Jurkat, Clone E6-1 (cell line): Measurements from ENCODE around the gene SMYD2.

Experiments used
- DNase-seq: peaks from one replicate; pipeline ENCODE4 v3.0.0-alpha.2; 2011; ENCODE audit warnings: low read depth, low spot score
- H3K4me3 ChIP-seq: 2 replicates; pipeline ENCODE4 v1.5.1; 2011; ENCODE audit warnings: mild to moderate bottlenecking, low read length, control low read depth, moderate library complexity

Gene SMYD2

DNA sequence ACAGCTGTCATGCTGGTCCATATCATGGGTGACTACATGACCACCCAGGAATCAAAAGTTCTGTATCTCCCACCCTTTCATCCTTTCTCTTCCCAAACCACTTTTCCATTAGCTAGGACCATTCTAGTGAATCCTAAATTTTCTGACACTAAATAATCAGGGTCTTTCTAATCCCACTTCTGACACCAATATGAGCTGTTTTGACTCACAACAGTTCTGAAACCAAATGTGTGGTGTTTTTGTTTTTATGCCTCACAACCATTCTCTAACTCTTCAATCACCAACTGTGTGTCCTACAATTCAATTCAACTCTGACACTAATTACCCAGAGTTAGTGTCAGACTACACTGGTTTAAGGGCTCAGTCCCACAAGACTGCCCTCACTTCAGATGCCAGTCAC lies 63.9 kb downstream of the SMYD2 start:
- H3K4me3 ChIP-seq = no peak overlapping the region
- no peak for DNase-seq

DNA sequence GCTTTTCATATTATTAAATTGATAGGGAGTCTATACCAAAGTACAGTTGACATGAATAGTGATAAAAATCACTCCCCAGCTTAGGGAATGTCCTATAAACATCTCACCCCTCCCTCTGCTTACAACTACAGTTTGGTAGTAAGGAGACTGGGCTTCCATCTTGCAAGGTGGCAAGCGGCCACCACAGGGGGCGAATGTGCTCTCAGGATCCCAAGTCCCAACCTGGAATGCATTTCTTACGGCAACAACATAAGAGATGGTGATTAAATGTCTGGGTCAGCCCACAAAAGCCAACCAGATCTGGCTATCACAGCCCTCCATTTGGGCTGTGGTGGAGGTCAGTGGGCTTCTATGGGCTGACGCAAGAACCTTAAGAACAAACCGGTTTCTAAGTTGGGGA lies 68.0 kb downstream of the SMYD2 start:
- no peak overlapping the region for H3K4me3 ChIP-seq
- no peak for DNase-seq

GRCh38 chr1:214349781-214350180 lies 68.8 kb downstream of the SMYD2 start:
- no peak for DNase-seq
- H3K4me3 ChIP-seq = no peak overlapping the region

GRCh38 chr1:214351551-214352277 lies 70.8 kb downstream of the SMYD2 start:
- H3K4me3 ChIP-seq = no peak overlapping the region
- DNase-seq = no peak

GRCh38 chr1:214352838-214353237 lies 71.9 kb downstream of the SMYD2 start:
- DNase-seq = no peak
- no peak overlapping the region for H3K4me3 ChIP-seq

- H3K4me3 ChIP-seq = no peak overlapping the region
- DNase-seq = no peak
Observed at GRCh38 chr1:214354440-214355148, 73.6 kb downstream of the SMYD2 start.

DNA sequence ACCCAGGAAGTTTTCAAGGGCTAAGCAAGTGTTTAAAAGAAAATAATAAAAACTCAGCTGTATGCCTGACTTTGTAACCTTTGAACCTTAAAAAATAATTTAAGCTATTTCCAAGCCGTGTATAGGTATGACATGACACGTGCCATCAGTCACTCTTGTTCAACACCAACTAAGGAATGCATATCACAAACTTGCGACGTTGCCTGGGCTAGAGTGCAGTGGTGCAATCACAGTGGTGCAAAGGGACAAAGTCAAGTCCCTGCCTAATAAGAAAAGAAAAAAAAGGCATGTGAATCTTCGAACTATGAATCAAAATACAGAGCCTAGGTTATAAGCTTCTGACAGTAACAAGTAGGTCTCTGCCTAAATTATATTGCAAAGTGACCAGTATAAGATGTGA lies 79.2 kb downstream of the SMYD2 start:
- no peak for DNase-seq
- no peak overlapping the region for H3K4me3 ChIP-seq

DNA sequence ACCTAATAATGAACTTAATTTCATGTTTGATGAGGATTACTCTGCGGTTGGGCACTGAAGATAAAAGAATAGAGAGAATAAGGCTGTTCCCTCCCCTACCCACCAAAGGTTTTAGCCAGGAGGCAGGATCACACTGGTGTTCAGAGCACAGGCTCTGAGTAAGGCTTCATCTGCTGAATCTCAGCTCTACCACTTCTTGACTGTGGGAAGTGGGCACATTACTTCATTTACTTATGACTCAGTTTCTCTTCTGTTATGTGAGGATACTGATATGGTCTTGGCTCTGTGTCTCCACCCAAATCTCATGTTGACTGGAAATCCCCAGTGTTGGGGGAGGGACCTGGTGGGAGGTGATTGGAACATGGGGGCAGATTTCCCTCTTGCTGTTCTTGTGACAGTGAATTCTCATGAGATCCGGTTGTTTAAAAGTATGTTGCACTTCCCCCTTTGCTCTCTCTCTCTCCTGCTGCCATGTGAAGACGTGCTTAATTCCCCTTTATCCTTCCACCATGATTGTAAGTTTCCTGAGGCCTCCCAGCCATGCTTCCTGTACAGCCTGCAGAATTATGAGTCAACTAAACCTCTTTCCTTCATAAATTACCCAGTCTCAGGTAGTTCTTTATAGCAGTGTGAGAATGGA lies 79.7 kb downstream of the SMYD2 start:
- no peak overlapping the region for H3K4me3 ChIP-seq
- DNase-seq = no peak

- H3K4me3 ChIP-seq = no peak overlapping the region
- DNase-seq = no peak
Observed at GRCh38 chr1:214361636-214362035, 80.7 kb downstream of the SMYD2 start.

GRCh38 chr1:214362188-214362882 lies 81.4 kb downstream of the SMYD2 start:
- H3K4me3 ChIP-seq = no peak overlapping the region
- DNase-seq = no peak

DNA sequence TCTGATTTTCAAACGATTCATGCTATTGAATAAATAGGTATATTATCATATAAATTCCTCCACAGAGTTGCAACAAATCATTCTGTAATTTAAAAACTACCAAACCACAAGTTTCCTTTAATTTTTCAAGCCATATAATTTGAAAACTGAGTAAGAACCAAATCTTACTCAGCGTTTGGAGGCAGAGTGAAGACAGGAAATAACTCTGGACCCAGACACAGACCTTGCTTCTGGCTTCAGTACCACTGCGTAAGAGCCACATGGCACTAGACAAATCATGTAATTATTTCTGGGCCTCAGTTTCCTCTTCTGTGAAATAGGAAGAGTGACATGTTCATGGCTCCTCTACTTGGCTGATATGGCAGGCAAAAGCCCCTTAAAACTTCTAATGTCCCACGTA lies 82.4 kb downstream of the SMYD2 start:
- no peak overlapping the region for H3K4me3 ChIP-seq

DNA sequence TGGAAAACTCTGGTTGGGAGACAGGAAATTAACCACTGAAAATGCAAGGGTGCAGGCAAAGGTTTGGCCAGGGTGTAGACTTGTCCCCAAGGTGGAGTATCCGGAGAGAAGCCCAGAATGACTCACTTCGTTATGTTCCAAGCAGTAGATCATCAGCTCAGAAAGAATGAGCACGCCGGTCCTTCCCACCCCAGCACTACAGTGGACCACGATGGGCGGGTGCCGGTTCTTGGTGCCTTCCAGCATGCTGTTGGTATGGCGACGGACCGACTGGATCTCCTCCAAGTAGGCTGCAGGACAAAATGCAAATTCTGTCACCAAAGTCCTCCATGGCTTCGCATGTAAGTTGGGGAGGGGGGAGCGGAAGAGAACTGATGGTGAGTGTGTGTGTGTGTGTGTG lies 83.4 kb downstream of the SMYD2 start:
- no peak overlapping the region for H3K4me3 ChIP-seq
- DNase-seq = no peak

More for the DNA sequence above, 82.4 kb downstream of the SMYD2 start:
- no peak for DNase-seq

GRCh38 chr1:214364786-214365295 lies 83.9 kb downstream of the SMYD2 start:
- no peak overlapping the region for H3K4me3 ChIP-seq
- no peak for DNase-seq

DNA sequence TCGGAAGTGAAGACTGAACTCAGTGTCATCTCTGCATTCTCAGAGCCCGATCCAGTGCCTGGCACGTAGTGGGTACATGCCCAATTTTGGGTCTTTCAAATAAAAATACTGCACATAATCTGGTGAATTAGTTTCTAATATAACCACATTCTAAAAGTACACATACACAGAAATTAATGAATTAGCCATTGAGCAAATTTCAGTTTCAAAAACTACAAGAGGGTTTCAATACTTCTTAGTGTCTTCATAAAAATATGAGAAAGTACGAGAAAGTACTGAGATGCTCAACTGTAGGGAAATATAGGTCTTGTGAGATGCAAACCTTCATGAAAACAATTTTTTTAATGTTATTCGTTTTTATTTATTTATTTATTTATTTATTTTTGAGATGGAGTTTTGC lies 86.9 kb downstream of the SMYD2 start:
- no peak for DNase-seq
- H3K4me3 ChIP-seq = no peak overlapping the region

DNA sequence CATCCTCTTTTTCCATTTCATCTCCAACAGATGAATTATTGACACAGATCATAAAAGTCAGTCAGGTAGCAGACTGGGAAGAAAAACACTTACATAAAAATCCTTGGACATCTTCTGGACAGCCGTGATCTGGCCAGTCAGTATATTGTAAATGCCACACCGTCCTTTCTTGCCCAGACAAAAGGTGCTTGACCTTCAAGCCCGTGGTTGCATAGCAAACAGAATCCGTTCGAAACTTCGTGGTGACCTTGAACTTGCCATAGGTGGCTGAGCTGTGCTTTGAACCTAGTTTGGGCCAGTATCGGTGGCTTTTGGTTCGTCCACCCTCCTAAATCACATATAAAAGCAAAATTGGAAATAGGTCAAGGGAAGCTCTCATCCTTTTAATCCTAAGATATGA lies 88.4 kb downstream of the SMYD2 start:
- no peak for DNase-seq
- H3K4me3 ChIP-seq = no peak overlapping the region

GRCh38 chr1:214370615-214371014 lies 89.7 kb downstream of the SMYD2 start:
- no peak overlapping the region for H3K4me3 ChIP-seq
- DNase-seq = no peak

DNA sequence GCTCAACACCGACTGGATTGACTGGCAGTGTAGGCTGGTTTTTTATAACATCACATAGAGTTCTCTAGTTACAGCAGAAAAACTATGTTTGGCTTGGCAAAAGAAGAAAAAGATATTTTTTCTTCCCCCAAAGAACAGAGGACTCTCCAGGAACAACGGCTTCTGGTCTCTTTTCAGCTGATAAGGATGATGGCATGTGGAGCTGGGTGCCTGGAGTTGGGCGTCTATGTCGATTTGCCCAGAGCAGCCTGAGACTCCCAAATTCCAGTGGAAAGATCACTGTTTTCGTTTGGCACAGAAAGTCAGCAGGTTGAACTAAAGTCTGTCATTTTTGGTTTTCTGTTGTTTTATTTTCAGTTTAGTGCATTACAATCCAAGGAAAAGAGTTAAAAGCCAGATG lies 91.1 kb downstream of the SMYD2 start:
- DNase-seq = no peak
- no peak overlapping the region for H3K4me3 ChIP-seq

DNA sequence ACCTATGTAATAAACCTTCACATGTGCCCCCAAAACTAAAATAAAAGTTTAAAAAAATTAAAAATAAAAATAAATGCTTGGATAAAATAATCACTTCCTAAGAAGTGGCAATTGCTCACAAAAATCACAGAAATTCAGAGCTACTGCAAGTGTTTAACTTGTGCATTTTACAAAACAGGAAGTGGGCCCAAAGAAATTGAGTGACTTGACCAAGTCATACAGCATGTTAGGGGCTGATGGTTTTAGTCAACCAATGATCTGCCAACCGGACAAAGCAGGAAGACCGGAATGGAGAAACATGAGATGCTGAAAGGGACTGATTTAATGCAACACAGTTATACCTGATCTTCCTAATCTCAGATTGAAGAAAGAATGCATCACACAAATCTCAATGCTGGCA lies 96.5 kb downstream of the SMYD2 start:
- no peak for DNase-seq
- no peak overlapping the region for H3K4me3 ChIP-seq

DNA sequence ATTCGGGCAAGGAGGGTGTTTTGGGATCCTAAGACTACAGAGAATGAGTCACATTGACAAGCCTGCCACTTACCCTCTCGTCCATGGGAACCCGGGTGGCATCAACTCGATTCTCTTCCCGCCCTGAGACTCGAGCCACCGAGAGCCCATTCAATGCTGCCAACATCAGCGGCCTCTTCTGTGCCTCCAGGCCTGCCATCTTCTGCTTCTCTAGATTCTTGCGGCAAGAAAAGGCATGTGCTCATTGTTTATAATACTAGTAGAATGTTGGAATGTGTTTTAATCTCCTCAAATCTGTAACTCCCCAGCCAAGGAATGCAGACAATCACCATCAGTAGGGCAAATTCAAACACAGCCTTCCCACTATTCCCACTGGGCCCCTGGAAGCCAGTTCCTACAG lies 96.9 kb downstream of the SMYD2 start:
- no peak for DNase-seq
- no peak overlapping the region for H3K4me3 ChIP-seq

DNA sequence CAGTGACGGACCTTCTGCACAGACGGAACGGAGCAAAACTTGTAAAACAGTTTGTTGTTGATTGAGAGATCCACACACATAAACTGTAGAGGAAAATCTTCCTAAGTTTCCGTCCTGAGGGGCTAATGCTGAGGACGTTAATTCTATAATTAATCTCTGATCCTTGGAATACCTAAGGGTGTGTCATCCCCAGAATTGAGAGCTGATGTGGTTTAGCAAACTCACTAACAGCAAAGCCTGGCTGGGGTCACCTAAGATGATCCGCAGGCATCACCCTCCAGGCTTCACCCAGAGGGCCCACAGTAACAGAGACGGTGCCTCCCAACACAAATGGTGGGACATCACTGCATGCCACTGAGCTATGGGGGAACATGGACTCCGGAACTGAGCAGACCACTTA lies 97.5 kb downstream of the SMYD2 start:
- H3K4me3 ChIP-seq = no peak overlapping the region
- no peak for DNase-seq
